IMR-90 (cell line): Measurements from ENCODE around the gene UBL4B. TPM values are rescaled to one million over a fixed set of nuclear protein-coding genes. Genes with fewer than 3 reads are reported as not detected.

Experiments used
- ATAC-seq: fragments of 200-7000 bp; cut with Tn5 transposase; 2 replicates; pipeline ENCODE4 v1.9.1; 2020; ENCODE audit warnings: low read depth, mild to moderate bottlenecking, moderate library complexity
- BruUV-seq: library from RNA; stranded (reverse); fragments of 400-500 nt; replicated peaks from 2 replicates; lab custom pipeline; 2021; lab: Mats Ljungman, UMichigan
- CTCF ChIA-PET: fragments of 300-600 bp; formaldehyde crosslinking; extraction: SDS; loops from one replicate; lab custom pipeline; 2021; ENCODE audit warnings: antibody characterized with exemption; lab: Yijun Ruan, JAX
- POLR2A ChIA-PET: fragments of 300-600 bp; sonication (Branson Sonifier 250); formaldehyde crosslinking; loops from one replicate; lab custom pipeline; 2022; ENCODE audit warnings: antibody characterized with exemption; ENCODE audit not compliant: unreplicated experiment; lab: Charles Lee
- DNase-seq: peaks from one replicate; pipeline ENCODE4 v3.0.0; 2013
- H2AFZ ChIP-seq: replicated peaks from 2 replicates; pipeline ENCODE3; 2013; ENCODE audit warnings: low read length, mild to moderate bottlenecking; ENCODE audit not compliant: poor library complexity
- H2AK5ac ChIP-seq: 2 replicates; pipeline ENCODE4 v1.6.1; 2013; ENCODE audit warnings: low read depth, low read length, inconsistent platforms
- H2AK9ac ChIP-seq: replicated peaks from 2 replicates; pipeline ENCODE3; 2013; ENCODE audit warnings: mild to moderate bottlenecking, low read depth, low read length, moderate library complexity; ENCODE audit not compliant: poor library complexity
- H2BK120ac ChIP-seq: 2 replicates; pipeline ENCODE4 v1.6.1; 2013; ENCODE audit warnings: low read depth, low read length, inconsistent platforms
- H2BK15ac ChIP-seq: 3 replicates; pipeline ENCODE4 v1.6.1; 2013; ENCODE audit warnings: low read depth, low read length, inconsistent platforms
- H2BK20ac ChIP-seq: 2 replicates; pipeline ENCODE4 v1.6.1; 2013; ENCODE audit warnings: low read depth, mild to moderate bottlenecking, inconsistent platforms, low read length, moderate library complexity
- H2BK5ac ChIP-seq: 2 replicates; pipeline ENCODE4 v1.6.1; 2013; ENCODE audit warnings: mild to moderate bottlenecking, low read depth, low read length, inconsistent platforms; ENCODE audit not compliant: poor library complexity, severe bottlenecking
- H3K14ac ChIP-seq: replicated peaks from 2 replicates; pipeline ENCODE4 v1.6.1; 2013; ENCODE audit warnings: low read depth, low read length, inconsistent platforms
- H3K18ac ChIP-seq: 2 replicates; pipeline ENCODE4 v1.6.1; 2013; ENCODE audit warnings: low read depth, low read length, control low read depth
- H3K23ac ChIP-seq: 2 replicates; pipeline ENCODE4 v1.6.1; 2013; ENCODE audit warnings: low read depth, low read length, inconsistent platforms
- H3K27ac ChIP-seq: 2 replicates; pipeline ENCODE4 v1.5.1; 2013; ENCODE audit warnings: mild to moderate bottlenecking, control low read depth, low read length; ENCODE audit not compliant: insufficient read depth
- H3K27me3 ChIP-seq: 2 replicates; pipeline ENCODE4 v1.6.1; 2013; ENCODE audit warnings: low read length; ENCODE audit not compliant: control insufficient read depth, insufficient read depth
- H3K36me3 ChIP-seq: 2 replicates; pipeline ENCODE4 v1.6.1; 2013; ENCODE audit warnings: low read length, mixed read lengths; ENCODE audit not compliant: control insufficient read depth, insufficient read depth
- H3K4ac ChIP-seq: 2 replicates; pipeline ENCODE4 v1.6.1; 2013; ENCODE audit warnings: low read depth, low read length, inconsistent platforms
- H3K4me1 ChIP-seq: 2 replicates; pipeline ENCODE4 v1.6.1; 2013; ENCODE audit warnings: low read length, mixed read lengths; ENCODE audit not compliant: control insufficient read depth, insufficient read depth
- H3K4me2 ChIP-seq: 2 replicates; pipeline ENCODE4 v1.6.1; 2013; ENCODE audit warnings: low read depth, mild to moderate bottlenecking, control low read depth, low read length, moderate library complexity
- H3K4me3 ChIP-seq: 2 replicates; pipeline ENCODE4 v1.5.1; 2013; ENCODE audit warnings: low read depth, mild to moderate bottlenecking, control low read depth, low read length, moderate library complexity; ENCODE audit not compliant: insufficient read depth
- H3K56ac ChIP-seq: 2 replicates; pipeline ENCODE4 v1.6.1; 2013; ENCODE audit warnings: low read length, inconsistent platforms; ENCODE audit not compliant: insufficient read depth; ENCODE audit errors: extremely low read depth
- H3K79me1 ChIP-seq, 2 experiments: 2 replicates each; pipeline ENCODE4 v1.6.1; 2013; ENCODE audit warnings: low read length in 2 of 2, inconsistent platforms in 1 of 2, low read depth in 1 of 2
- H3K9ac ChIP-seq: 2 replicates; pipeline ENCODE4 v1.6.1; 2013; ENCODE audit warnings: low read depth, low read length, control low read depth
- H3K9me1 ChIP-seq: 2 replicates; pipeline ENCODE4 v1.6.1; 2013; ENCODE audit warnings: low read length, inconsistent platforms; ENCODE audit not compliant: insufficient read depth
- H3K9me3 ChIP-seq: 2 replicates; pipeline ENCODE4 v1.6.1; 2013; ENCODE audit warnings: low read length; ENCODE audit not compliant: control insufficient read depth, insufficient read depth
- H4K20me1 ChIP-seq: 2 replicates; pipeline ENCODE4 v1.6.1; 2013; ENCODE audit warnings: low read length, inconsistent platforms; ENCODE audit not compliant: insufficient read depth
- H4K5ac ChIP-seq: 2 replicates; pipeline ENCODE4 v1.6.1; 2013; ENCODE audit warnings: mild to moderate bottlenecking, low read depth, low read length, control low read depth
- H4K8ac ChIP-seq, 2 experiments: 2 replicates each; pipeline ENCODE4 v1.6.1; 2013; ENCODE audit warnings: low read depth in 2 of 2, low read length in 2 of 2, control low read depth in 1 of 2, inconsistent platforms in 1 of 2
- H4K91ac ChIP-seq: 2 replicates; pipeline ENCODE4 v1.6.1; 2013; ENCODE audit warnings: low read depth, low read length, inconsistent platforms; ENCODE audit not compliant: insufficient read depth
- BHLHE40 ChIP-seq: fragments of 150-350 bp; IDR thresholded peaks from 2 replicates; pipeline ENCODE4 v1.6.1; 2016; ENCODE audit warnings: mild to moderate bottlenecking, low read depth, low read length
- CEBPB ChIP-seq: IDR thresholded peaks from 2 replicates; pipeline ENCODE4 v1.6.1; 2012; ENCODE audit warnings: low read depth, low read length, improper control_type of control experiment
- FOS ChIP-seq: fragments of 150-350 bp; IDR thresholded peaks from 2 replicates; pipeline ENCODE4 v1.6.1; 2016; ENCODE audit warnings: low read depth, low read length
- MAFK ChIP-seq: IDR thresholded peaks from 2 replicates; pipeline ENCODE4 v1.6.1; 2012; ENCODE audit warnings: low read depth, low read length, improper control_type of control experiment
- MAZ ChIP-seq: IDR thresholded peaks from 2 replicates; pipeline ENCODE4 v1.6.1; 2012; ENCODE audit warnings: low read depth, mild to moderate bottlenecking, low read length, improper control_type of control experiment, moderate library complexity, borderline replicate concordance
- MXI1 ChIP-seq: IDR thresholded peaks from 2 replicates; pipeline ENCODE4 v1.6.1; 2012; ENCODE audit warnings: low read depth, mild to moderate bottlenecking, low read length, moderate library complexity, borderline replicate concordance
- NFE2L2 ChIP-seq: fragments of 150-350 bp; IDR thresholded peaks from 2 replicates; pipeline ENCODE4 v1.6.1; 2016; ENCODE audit warnings: low read depth, mild to moderate bottlenecking, low read length
- POLR2A ChIP-seq: IDR thresholded peaks from 2 replicates; pipeline ENCODE4 v1.6.1; 2012; ENCODE audit warnings: mild to moderate bottlenecking, low read depth, low read length
- RAD21 ChIP-seq: IDR thresholded peaks from 2 replicates; pipeline ENCODE4 v1.6.1; 2012; ENCODE audit warnings: low read length, improper control_type of control experiment
- RCOR1 ChIP-seq: IDR thresholded peaks from 2 replicates; pipeline ENCODE4 v1.6.1; 2012; ENCODE audit warnings: mild to moderate bottlenecking, low read length, improper control_type of control experiment; ENCODE audit not compliant: insufficient replicate concordance
- RFX5 ChIP-seq: IDR thresholded peaks from 2 replicates; pipeline ENCODE4 v1.8.0; 2012; ENCODE audit warnings: low read depth, mild to moderate bottlenecking, low read length, moderate library complexity
- SMC3 ChIP-seq: fragments of 150-350 bp; IDR thresholded peaks from 2 replicates; pipeline ENCODE4 v1.6.1; 2016; ENCODE audit warnings: low read depth, mild to moderate bottlenecking, antibody characterized with exemption, low read length, moderate library complexity
- WGBS, 2 experiments: methylation state at CpG; one replicate each; pipeline versions ENCODE4 v1.1.5 to v1.1.7; 2013; ENCODE audit warnings: missing lambda C conversion rate in 2 of 2; ENCODE audit not compliant: insufficient read length in 1 of 2; ENCODE audit errors: extremely low coverage in 2 of 2; 5-methylcytosine and 5-hydroxymethylcytosine counted together
- dilution Hi-C: fragments of 300-500 bp; cut with HindIII; formaldehyde crosslinking; loops from one replicate; pipeline ENCODE4 v1.14.3; 2018; ENCODE audit warnings: low sequenced_read_pairs; ENCODE audit not compliant: unreplicated experiment
- in situ Hi-C: fragments of 300-500 bp; cut with MboI; formaldehyde crosslinking; loops from 3 replicates; pipeline ENCODE4 v1.14.3; 2019; ENCODE audit warnings: low sequenced_read_pairs, inconsistent platforms, mixed read lengths
- intact Hi-C: fragments of 100-400 bp; cut with micrococcal nuclease; formaldehyde crosslinking; loops from 2 replicates; pipeline ENCODE4 v1.10.0; 2022
- polyA plus RNA-seq, 3 experiments: library from polyadenylated mRNA; depleted of rRNA; stranded (reverse); fragments of >200 nt; gene quantifications; 2 replicates each; pipeline ENCODE4 v1.2.3, GENCODE V29; 2012; ENCODE audit warnings: low replicate concordance in 1 of 3
- total RNA-seq: library from RNA; depleted of rRNA; stranded (reverse); fragments of >200 nt; gene quantifications from 2 replicates; pipeline ENCODE4 v1.2.3, GENCODE V29; 2012
- TF ChIP-seq, protein P1 (sequence below): fragments of 150-350 bp; IDR thresholded peaks from 2 replicates; pipeline ENCODE4 v1.6.1; 2016; ENCODE audit warnings: low read depth, mild to moderate bottlenecking, low read length, moderate library complexity, borderline replicate concordance
- TF ChIP-seq, protein P2 (sequence below): fragments of 150-350 bp; IDR thresholded peaks from 2 replicates; pipeline ENCODE4 v1.6.1; 2017; ENCODE audit warnings: mild to moderate bottlenecking, antibody characterized with exemption, low read length, low read depth
- TF ChIP-seq, protein P3 (sequence below): conservative IDR thresholded peaks from 2 replicates; pipeline ENCODE4 v1.5.1; 2012; ENCODE audit warnings: mild to moderate bottlenecking, low read depth, low read length, improper control_type of control experiment

Gene UBL4B
- total and polyA plus RNA-seq, 2 of the 4 experiments (the other 2 are of a cell fraction) = not detected

DNA sequence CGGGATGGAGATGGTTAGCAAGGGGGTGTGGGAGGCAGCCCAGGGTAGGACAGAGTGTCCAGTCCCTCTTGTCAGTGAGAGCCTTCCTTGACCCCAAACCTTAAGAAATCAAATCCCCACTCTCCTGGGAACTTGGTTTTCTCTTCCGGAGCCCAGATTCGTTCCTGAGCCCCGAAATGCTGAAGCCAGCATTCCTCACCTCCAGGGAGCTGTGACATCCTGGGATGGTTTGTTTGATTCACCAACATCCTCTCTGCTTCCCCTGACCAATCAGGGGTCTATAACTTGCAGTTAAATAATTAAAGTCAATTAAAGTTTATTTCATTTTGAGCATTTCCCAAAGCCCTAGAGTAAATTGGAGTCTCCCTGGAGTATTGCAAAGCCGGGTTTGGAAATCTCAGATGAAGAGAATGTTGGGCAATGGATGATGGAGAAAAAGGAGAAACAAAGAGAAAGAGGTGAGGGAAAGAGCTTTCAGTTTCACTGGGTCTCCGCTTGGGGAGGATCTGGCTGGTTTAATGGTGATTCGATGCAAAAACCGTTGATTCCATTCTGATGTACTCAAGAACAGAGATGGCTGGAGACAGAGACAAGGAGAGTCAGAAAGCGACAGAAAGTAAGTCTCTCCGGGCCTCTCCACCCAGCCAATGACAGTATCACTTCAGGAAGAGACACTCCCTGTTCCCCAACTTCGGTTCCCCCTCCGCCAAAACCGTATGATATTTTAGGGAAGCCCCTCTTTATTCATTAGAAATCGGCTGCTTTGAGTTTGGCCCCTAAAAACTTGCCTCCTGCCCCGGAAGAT is 29.0 kb upstream of the UBL4B start:
- H3K36me3 ChIP-seq = no peaks in the 10 kb centered on the region
- ChIA-PET POLR2A (no interaction called here), CTCF (no interaction called here)
- no peak overlapping the region for H2AK5ac ChIP-seq
- no peak overlapping the region for H2BK15ac ChIP-seq
- no peak overlapping the region for H3K4ac ChIP-seq
- dilution Hi-C loops = no loop called here
- H3K9me1 ChIP-seq = no peaks in the 10 kb centered on the region
- ATAC-seq (no peak), DNase-seq (no peak)
- H3K27me3 ChIP-seq = peaks cover 80% of the 10 kb centered on the region
- peak overlapping the region; percentile 8; the same call in 1 of the 2 replicates for H3K23ac ChIP-seq
- H3K27ac ChIP-seq = no peak overlapping the region
- no peak overlapping the region for H3K18ac ChIP-seq
- H2AK9ac ChIP-seq = no peak overlapping the region
- H3K4me2 ChIP-seq = no peak overlapping the region
- no peak overlapping the region for H3K9ac ChIP-seq
- no TSS peak for BruUV-seq
- no peak overlapping the region for H3K4me3 ChIP-seq
- in situ Hi-C loops = no loop called here
- H4K5ac ChIP-seq = no peak overlapping the region
- H3K4me1 ChIP-seq = no peaks in the 10 kb centered on the region; the same call in none of the 2 replicates
- peaks cover 9% of the 10 kb centered on the region for H3K9me3 ChIP-seq
- H3K79me1 ChIP-seq = no peaks in the 10 kb centered on the region
- H4K20me1 ChIP-seq = no peaks in the 10 kb centered on the region
- no peak overlapping the region for H3K56ac ChIP-seq
- no peak overlapping the region for H2AFZ ChIP-seq
- 20% methylated on average over 1 of the region's 15 CpGs; no CpG with 5 or more reads in 1 of the 2 experiments for WGBS, 2 experiments
- no peak overlapping the region for H2BK20ac ChIP-seq
- H3K14ac ChIP-seq = no peak overlapping the region
- intact Hi-C loops = no loop called here
- H4K91ac ChIP-seq = no peak overlapping the region
- no peak overlapping the region for H2BK5ac ChIP-seq
- no peak overlapping the region for H4K8ac ChIP-seq
- H2BK120ac ChIP-seq = no peak overlapping the region
- TF ChIP-seq POLR2A (no peak), BHLHE40 (no peak), FOS (no peak), RCOR1 (no peak), MXI1 (no peak), MAZ (no peak), NFE2L2 (no peak), SMC3 (no peak), RFX5 (no peak), MAFK (no peak), CEBPB (no peak), RAD21 (no peak)
- TF ChIP-seq, protein P1, sequence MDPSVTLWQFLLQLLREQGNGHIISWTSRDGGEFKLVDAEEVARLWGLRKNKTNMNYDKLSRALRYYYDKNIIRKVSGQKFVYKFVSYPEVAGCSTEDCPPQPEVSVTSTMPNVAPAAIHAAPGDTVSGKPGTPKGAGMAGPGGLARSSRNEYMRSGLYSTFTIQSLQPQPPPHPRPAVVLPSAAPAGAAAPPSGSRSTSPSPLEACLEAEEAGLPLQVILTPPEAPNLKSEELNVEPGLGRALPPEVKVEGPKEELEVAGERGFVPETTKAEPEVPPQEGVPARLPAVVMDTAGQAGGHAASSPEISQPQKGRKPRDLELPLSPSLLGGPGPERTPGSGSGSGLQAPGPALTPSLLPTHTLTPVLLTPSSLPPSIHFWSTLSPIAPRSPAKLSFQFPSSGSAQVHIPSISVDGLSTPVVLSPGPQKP = no peak
- TF ChIP-seq, protein P2, sequence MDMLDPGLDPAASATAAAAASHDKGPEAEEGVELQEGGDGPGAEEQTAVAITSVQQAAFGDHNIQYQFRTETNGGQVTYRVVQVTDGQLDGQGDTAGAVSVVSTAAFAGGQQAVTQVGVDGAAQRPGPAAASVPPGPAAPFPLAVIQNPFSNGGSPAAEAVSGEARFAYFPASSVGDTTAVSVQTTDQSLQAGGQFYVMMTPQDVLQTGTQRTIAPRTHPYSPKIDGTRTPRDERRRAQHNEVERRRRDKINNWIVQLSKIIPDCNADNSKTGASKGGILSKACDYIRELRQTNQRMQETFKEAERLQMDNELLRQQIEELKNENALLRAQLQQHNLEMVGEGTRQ = no peak
- TF ChIP-seq, protein P3, sequence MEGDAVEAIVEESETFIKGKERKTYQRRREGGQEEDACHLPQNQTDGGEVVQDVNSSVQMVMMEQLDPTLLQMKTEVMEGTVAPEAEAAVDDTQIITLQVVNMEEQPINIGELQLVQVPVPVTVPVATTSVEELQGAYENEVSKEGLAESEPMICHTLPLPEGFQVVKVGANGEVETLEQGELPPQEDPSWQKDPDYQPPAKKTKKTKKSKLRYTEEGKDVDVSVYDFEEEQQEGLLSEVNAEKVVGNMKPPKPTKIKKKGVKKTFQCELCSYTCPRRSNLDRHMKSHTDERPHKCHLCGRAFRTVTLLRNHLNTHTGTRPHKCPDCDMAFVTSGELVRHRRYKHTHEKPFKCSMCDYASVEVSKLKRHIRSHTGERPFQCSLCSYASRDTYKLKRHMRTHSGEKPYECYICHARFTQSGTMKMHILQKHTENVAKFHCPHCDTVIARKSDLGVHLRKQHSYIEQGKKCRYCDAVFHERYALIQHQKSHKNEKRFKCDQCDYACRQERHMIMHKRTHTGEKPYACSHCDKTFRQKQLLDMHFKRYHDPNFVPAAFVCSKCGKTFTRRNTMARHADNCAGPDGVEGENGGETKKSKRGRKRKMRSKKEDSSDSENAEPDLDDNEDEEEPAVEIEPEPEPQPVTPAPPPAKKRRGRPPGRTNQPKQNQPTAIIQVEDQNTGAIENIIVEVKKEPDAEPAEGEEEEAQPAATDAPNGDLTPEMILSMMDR = no peak
